Measurements from ENCODE around the gene CELSR1.

CELSR1 gene

DNA sequence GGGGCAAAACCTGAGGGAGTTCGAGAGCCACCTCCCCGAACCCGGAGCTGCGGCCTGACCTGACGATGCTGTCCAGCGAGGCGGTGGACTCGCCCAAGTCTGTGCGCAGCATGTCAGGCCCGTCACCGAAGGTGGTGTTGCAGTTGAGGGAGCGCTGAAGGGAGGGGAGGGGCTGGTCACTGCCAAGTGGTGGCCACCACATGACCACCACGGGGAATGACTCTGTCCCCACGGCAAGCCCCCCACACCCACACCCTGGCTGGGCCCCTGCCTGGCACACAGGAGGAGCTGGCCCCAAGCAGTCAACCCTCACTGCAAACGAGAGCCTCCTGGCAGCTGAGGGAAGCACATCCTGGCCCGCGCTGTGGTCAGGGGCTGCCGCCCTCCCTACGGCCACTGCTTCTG lies 171.1 kb downstream of the CELSR1 start:
- no peak overlapping the region for H3K4me3 ChIP-seq (ENCODE audit: low read depth, low read length)
- in situ Hi-C loops (cut with HindIII; ENCODE audit: low sequenced_read_pairs), result no loop called here
- TF ChIP-seq, protein P1, sequence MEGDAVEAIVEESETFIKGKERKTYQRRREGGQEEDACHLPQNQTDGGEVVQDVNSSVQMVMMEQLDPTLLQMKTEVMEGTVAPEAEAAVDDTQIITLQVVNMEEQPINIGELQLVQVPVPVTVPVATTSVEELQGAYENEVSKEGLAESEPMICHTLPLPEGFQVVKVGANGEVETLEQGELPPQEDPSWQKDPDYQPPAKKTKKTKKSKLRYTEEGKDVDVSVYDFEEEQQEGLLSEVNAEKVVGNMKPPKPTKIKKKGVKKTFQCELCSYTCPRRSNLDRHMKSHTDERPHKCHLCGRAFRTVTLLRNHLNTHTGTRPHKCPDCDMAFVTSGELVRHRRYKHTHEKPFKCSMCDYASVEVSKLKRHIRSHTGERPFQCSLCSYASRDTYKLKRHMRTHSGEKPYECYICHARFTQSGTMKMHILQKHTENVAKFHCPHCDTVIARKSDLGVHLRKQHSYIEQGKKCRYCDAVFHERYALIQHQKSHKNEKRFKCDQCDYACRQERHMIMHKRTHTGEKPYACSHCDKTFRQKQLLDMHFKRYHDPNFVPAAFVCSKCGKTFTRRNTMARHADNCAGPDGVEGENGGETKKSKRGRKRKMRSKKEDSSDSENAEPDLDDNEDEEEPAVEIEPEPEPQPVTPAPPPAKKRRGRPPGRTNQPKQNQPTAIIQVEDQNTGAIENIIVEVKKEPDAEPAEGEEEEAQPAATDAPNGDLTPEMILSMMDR (IDR thresholded peaks at IDR 0.05; ENCODE audit: low read depth, low read length, missing control alignments), result no peak
- DNase-seq (ENCODE audit: low read depth), result no peak

DNA sequence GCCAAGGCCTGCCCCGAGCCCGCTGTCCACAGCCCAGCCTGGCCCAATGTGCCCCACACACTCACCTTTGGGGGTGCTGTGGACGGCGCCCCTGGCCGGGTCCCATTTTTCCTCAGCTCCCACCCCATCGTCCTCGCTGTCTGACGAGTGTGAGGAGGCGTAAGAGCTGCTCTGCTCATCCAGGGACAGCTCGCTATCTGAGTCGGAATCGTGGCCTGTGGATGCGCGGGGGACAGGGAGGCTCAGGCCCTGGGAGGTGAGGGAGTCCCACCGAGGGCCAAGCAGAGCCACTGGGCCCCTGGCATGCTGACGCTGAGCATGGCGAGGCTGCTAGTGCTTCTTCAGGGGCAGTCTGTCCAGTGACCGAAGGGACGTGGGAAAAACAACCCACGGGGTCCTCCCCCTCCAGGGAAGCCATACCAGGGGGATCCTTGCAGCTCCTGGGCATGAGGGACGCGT lies 172.2 kb downstream of the CELSR1 start:
- TF ChIP-seq, protein P1 (IDR thresholded peaks at IDR 0.05; ENCODE audit: low read depth, low read length, missing control alignments), result no peak
- DNase-seq (ENCODE audit: low read depth), result no peak
- in situ Hi-C loops (cut with HindIII; ENCODE audit: low sequenced_read_pairs), result no loop called here
- no peak overlapping the region for H3K4me3 ChIP-seq (ENCODE audit: low read depth, low read length)

DNA sequence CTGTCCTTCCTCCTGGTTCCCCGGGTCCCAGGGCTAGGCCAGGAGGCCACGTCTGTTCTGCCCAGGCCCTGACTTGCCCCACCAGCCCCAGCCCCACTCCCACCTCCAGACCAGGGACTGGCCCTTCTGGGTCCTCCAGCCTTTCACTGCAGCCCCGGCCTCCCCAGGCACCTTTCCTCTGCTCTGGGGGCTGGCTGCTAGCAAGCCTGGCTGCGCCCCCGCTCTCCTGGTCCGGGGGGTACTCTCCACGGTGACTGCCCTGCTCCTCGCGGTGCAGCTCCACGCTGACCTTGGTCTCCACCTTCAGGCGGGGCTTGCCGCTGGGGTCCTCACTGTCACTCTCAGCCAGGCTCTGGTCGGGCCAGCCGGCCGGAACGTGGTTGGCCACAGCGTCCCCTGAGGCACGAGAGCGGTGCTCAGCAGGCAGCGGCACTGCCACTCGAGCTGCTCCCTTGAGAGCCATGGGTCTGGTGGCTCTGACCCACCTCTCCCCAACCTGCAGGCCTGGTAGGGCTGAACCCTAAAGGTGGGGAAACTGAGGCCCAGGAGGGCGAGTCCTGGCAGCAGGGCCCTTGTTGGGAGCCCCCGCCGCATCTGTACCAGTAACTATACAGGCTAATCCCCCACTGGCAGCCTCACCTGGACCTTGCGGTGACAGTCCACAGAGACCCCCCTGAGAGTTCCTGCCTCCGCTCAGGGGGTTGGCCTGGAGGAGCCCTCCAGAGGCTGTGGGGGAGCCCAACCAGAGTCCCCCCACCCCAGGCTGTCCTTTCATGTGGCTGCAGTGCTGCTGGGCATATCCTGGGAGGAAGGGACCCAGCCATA lies 172.9 kb downstream of the CELSR1 start:
- no peak overlapping the region for H3K4me3 ChIP-seq (ENCODE audit: low read depth, low read length)
- in situ Hi-C loops (cut with HindIII; ENCODE audit: low sequenced_read_pairs), result no loop called here
- no peak for DNase-seq (ENCODE audit: low read depth)
- TF ChIP-seq, protein P1 (IDR thresholded peaks at IDR 0.05; ENCODE audit: low read depth, low read length, missing control alignments), result no peak

DNA sequence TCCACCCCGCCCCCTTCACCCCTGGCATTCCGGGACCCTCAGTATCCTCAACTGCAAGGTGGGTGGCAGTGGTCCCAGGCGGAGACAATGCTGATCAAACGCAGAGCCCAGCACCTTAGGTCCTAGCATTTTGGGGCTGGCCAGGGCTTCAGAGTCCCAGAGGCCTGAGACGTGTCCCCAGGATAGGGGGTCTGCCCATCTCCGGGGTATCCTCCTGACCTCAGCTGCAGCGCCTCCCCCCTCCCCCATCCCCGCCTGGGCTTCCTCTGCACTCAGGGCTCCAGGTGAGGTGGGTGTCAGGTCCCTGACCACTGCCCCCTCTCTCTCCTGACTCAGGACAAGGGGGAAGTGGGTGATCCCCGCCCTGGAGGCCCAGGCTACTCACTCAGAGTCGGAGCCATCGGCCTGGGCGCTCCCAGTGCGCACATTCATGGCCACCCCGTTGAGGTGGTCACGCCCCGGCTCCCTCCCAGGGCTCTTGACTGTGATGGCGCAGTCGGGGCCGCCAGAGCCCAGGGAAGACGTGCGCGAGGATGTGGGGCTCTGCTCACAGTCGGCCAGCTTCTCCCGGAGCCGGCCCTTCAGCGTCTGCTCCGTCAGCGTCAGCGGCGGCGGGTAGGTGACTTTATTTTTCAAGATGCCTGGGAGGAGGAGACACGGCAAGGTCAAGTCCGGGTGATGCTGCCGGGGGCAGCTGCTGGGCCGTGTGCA lies 173.7 kb downstream of the CELSR1 start:
- TF ChIP-seq, protein P1 (IDR thresholded peaks at IDR 0.05; ENCODE audit: low read depth, low read length, missing control alignments), result no peak
- DNase-seq (ENCODE audit: low read depth), result no peak
- in situ Hi-C loops (cut with HindIII; ENCODE audit: low sequenced_read_pairs), result no loop called here
- no peak overlapping the region for H3K4me3 ChIP-seq (ENCODE audit: low read depth, low read length)

DNA sequence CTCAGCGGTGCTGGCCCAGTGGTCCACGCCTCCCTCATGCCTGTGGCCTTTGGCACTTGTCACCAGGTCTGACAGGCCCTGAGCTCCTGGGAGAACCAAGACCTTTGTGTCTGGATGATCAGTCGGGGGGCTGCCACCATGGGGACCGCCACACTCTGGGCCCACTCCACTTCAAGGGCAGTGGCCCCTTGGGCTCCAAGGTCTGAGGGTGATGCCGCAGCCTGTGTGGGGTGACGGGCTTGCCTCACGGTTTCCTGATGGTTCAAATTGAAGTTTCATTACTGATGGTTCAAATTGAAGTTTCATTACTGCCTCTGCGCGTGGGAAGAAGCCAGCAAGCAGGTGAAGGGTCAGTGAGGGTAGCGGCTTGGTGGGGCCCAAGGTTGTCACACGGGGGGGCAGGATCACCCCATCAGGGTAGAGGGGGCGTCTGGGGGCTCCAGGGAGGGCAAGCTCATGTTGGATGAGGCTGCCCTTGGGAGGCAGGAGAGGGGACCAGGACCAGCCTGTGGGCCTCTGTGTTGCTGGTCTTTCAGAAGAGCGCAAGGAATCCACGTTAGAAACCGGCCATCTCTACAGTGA lies 174.4 kb downstream of the CELSR1 start:
- TF ChIP-seq, protein P1 (IDR thresholded peaks at IDR 0.05; ENCODE audit: low read depth, low read length, missing control alignments), result no peak
- H3K4me3 ChIP-seq (ENCODE audit: low read depth, low read length), result no peak overlapping the region
- DNase-seq (ENCODE audit: low read depth), result no peak
- in situ Hi-C loops (cut with HindIII; ENCODE audit: low sequenced_read_pairs), result no loop called here

DNA sequence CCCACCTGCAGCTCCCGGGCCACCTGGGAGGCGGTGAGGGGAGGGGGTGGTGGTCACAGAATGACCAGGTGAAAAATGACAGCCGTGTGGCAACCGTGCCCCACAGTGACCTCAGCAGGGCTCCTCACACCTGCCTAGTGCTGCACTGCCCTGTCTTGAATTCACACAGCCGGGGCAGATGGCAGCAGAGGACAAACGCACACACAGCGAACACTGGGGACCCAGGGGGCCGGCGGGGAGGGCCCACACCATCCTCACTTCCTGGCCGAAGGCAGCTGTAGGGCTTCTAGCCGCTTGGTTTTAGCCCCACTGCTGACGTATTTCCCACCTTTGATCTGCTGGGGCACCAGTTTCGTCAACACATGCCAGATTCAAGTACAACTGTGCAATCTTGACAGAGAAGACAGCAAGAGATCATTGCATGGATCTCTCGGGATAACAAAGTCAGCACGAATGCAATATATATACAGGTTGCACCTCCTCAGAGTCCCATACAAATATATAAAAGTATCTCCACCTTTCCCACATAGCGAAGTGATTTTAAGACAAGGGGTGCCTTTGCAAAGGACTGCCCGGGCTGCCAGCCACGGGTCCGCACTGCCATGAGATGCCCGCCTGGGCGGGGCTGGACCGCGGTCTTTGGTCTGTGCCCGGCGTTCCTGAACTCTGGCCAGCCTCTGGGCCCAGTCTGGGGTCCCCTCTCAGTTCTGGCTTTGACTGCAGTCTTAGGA lies 175.1 kb downstream of the CELSR1 start:
- TF ChIP-seq, protein P1 (IDR thresholded peaks at IDR 0.05; ENCODE audit: low read depth, low read length, missing control alignments), result no peak
- DNase-seq (ENCODE audit: low read depth), result no peak
- in situ Hi-C loops (cut with HindIII; ENCODE audit: low sequenced_read_pairs), result no loop called here
- no peak overlapping the region for H3K4me3 ChIP-seq (ENCODE audit: low read depth, low read length)
